Endodermal cell (in vitro differentiated cells): ENCODE results near the gene ZNF701. TPM values are rescaled to one million over a fixed set of nuclear protein-coding genes. Genes with fewer than 3 reads are reported as not detected.
"Not testable (repeated sequence)": the region's sequence is repeated elsewhere in the genome, so short reads cannot be mapped to it uniquely, and the experiment has no call there.

Experiments
- DNase-seq: peaks from one replicate; pipeline ENCODE4 v3.0.0-alpha.2; 2017
- H3K27ac ChIP-seq: 2 replicates; pipeline ENCODE4 v1.5.1; 2013; ENCODE audit warnings: mild to moderate bottlenecking, low read depth, low read length, moderate library complexity
- H3K27me3 ChIP-seq: 2 replicates; pipeline ENCODE4 v1.6.1; 2013; ENCODE audit warnings: mild to moderate bottlenecking, low read length, moderate library complexity; ENCODE audit not compliant: insufficient read depth, control insufficient read depth, poor library complexity, severe bottlenecking
- H3K36me3 ChIP-seq: 2 replicates; pipeline ENCODE4 v1.7.0; 2013; ENCODE audit warnings: mild to moderate bottlenecking, low read length, moderate library complexity; ENCODE audit not compliant: control insufficient read depth, insufficient read depth
- H3K4me1 ChIP-seq: one replicate; pipeline ENCODE4 v1.7.0; 2013; ENCODE audit warnings: low read length; ENCODE audit not compliant: control insufficient read depth, insufficient read depth
- H3K4me3 ChIP-seq: 2 replicates; pipeline ENCODE4 v1.5.1; 2013; ENCODE audit warnings: mild to moderate bottlenecking, low read length, moderate library complexity
- H3K9ac ChIP-seq: 2 replicates; pipeline ENCODE4 v1.6.1; 2013; ENCODE audit warnings: mild to moderate bottlenecking, low read length, moderate library complexity; ENCODE audit not compliant: poor library complexity, severe bottlenecking; ENCODE audit errors: extremely low read depth
- H3K9me3 ChIP-seq: 2 replicates; pipeline ENCODE4 v1.6.1; 2013; ENCODE audit warnings: mild to moderate bottlenecking, low read length, moderate library complexity; ENCODE audit not compliant: control insufficient read depth
- H3K27ac Mint-ChIP-seq: 2 replicates; pipeline ENCODE4 v1.8.0; 2020; ENCODE audit warnings: mixed read lengths
- H3K27me3 Mint-ChIP-seq: 2 replicates; pipeline ENCODE4 v1.8.0; 2021; ENCODE audit warnings: mild to moderate bottlenecking, mixed read lengths; ENCODE audit not compliant: insufficient read depth
- H3K36me3 Mint-ChIP-seq: 2 replicates; pipeline ENCODE4 v1.8.0; 2020; ENCODE audit warnings: low read depth, mixed read lengths
- H3K4me1 Mint-ChIP-seq: 2 replicates; pipeline ENCODE4 v1.8.0; 2020; ENCODE audit warnings: mixed read lengths
- H3K4me3 Mint-ChIP-seq: 2 replicates; pipeline ENCODE4 v1.8.0; 2020; ENCODE audit warnings: mild to moderate bottlenecking, moderate library complexity, mixed read lengths
- H3K9me3 Mint-ChIP-seq: 2 replicates; pipeline ENCODE4 v1.8.0; 2020; ENCODE audit warnings: mild to moderate bottlenecking, mixed read lengths
- WGBS, 2 experiments: methylation state at CpG; one replicate each; pipeline versions ENCODE4 v1.1.5 to v1.1.7; 2013; ENCODE audit warnings: missing lambda C conversion rate in 2 of 2, mixed read lengths in 1 of 2; ENCODE audit not compliant: insufficient coverage in 1 of 2, insufficient read length in 1 of 2; 5-methylcytosine and 5-hydroxymethylcytosine counted together
- total RNA-seq, 2 donors: library from RNA; stranded (reverse); fragmentation: NEBNext Ultra II Directional in 1 of 2; extraction: Animal tissue kit (Norgen Biotek cat#: 25700) in 1 of 2; gene quantifications; 2 replicates in 1 of 2; 3 replicates in 1 of 2; pipeline ENCODE4 v1.2.1, GENCODE V29; 2021
- TF ChIP-seq, protein P1 (sequence below): fragments of 200-600 bp; sonication (generic); conservative IDR thresholded peaks from 2 replicates; pipeline ENCODE4 v1.5.0; 2021; ENCODE audit warnings: antibody characterized with exemption, mild to moderate bottlenecking

The ZNF701 gene
- total RNA-seq, 2 donors from 2014 or later, result 42.0 to 45.3 TPM

DNA sequence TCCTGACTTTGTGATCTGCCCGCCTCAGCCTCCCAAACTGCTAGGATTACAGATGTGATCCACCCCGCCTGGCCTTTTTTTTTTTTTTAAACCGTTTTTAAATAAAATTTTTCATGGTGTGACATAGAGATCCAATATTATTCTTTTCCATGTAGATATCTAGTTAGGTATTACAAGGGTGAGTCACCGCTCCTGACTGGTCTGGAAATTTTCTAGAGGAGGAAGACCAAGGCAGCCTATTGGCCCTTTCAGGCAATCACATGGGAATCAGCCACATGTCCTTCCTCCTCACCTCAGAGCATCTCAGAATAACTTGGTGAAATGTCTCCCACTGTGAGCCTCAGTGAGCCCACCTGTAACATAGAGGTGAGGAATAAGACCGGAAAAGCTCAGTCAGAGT lies 28.9 kb upstream of the ZNF701 start:
- H3K27me3 Mint-ChIP-seq, H3K4me3 ChIP-seq, H3K9me3 Mint-ChIP-seq, H3K27ac Mint-ChIP-seq, DNase-seq, H3K4me3 Mint-ChIP-seq, H3K4me1 ChIP-seq, H3K9ac ChIP-seq, H3K27me3 ChIP-seq, H3K9me3 ChIP-seq, H3K27ac ChIP-seq: not testable (repeated sequence)
- peaks cover 51% of the 10 kb centered on the region for H3K36me3 Mint-ChIP-seq
- peaks cover 41% of the 10 kb centered on the region for H3K36me3 ChIP-seq
- 91 to 95% methylated on average over 2 to 4 of the region's 5 CpGs for WGBS, 2 experiments
- peaks cover 31% of the 10 kb centered on the region for H3K4me1 Mint-ChIP-seq

DNA sequence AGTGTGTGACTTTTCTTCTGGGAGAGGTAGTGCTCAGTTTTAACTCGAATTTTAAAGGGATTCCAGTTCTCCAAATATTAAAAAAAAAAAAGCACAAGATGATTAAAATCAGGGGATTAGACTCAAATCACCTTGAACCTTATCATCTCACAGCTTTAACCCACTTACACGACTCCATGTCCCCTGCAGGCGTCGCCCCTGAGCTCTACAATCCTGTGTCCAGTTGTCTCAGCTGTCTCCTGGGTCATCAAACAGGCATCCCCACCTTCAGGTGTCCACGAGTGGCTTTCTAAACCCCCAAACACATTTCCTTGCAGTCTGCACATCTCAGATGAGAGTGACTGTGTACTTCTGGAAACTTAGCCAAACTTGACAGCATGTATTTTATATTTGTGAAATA lies 28.5 kb upstream of the ZNF701 start:
- Histone ChIP-seq H3K4me1 (no peaks in the 10 kb centered on the region), H3K9me3 (peaks cover 2% of the 10 kb centered on the region), H3K4me3 (no peak overlapping the region), H3K27ac (no peak overlapping the region), H3K36me3 (peaks cover 42% of the 10 kb centered on the region), H3K9ac (no peak overlapping the region), H3K27me3 (no peaks in the 10 kb centered on the region)
- Mint-ChIP-seq H3K4me3 (no peak overlapping the region), H3K27me3 (no peaks in the 10 kb centered on the region), H3K36me3 (peaks cover 55% of the 10 kb centered on the region), H3K4me1 (peaks cover 27% of the 10 kb centered on the region), H3K9me3 (no peaks in the 10 kb centered on the region), H3K27ac (peak overlapping the region; percentile 68)
- 88 to 96% methylated on average over 4 of the region's 5 CpGs for WGBS, 2 experiments
- no peak for DNase-seq
- TF ChIP-seq, protein P1, sequence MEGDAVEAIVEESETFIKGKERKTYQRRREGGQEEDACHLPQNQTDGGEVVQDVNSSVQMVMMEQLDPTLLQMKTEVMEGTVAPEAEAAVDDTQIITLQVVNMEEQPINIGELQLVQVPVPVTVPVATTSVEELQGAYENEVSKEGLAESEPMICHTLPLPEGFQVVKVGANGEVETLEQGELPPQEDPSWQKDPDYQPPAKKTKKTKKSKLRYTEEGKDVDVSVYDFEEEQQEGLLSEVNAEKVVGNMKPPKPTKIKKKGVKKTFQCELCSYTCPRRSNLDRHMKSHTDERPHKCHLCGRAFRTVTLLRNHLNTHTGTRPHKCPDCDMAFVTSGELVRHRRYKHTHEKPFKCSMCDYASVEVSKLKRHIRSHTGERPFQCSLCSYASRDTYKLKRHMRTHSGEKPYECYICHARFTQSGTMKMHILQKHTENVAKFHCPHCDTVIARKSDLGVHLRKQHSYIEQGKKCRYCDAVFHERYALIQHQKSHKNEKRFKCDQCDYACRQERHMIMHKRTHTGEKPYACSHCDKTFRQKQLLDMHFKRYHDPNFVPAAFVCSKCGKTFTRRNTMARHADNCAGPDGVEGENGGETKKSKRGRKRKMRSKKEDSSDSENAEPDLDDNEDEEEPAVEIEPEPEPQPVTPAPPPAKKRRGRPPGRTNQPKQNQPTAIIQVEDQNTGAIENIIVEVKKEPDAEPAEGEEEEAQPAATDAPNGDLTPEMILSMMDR, result peak; percentile 48

DNA sequence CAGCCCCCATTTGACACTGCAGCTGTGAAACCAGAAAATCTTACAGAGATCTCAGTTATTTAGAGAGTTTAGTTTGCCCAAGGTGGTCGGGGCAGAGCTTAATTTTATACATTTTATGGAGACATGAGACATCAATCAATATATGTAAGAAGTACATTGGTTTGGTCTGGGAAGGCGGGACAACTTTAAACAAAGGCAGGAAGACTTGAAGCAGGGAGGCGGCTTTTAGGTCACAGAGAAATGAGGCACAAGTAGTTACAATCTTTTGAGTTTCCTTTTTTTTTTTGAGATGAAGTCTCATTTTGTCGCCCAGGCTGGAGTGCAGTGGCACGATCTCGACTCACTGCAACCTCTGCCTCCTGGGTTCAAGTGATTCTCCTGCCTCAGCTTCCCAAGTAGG lies 27.5 kb upstream of the ZNF701 start:
- Mint-ChIP-seq H3K4me1 (peaks cover 20% of the 10 kb centered on the region), H3K36me3 (peaks cover 62% of the 10 kb centered on the region), H3K27ac (peak overlapping the region; percentile 37)
- peaks cover 51% of the 10 kb centered on the region for H3K36me3 ChIP-seq
- 83 to 90% methylated on average over 1 to 6 of the region's 6 CpGs for WGBS, 2 experiments
- H3K9me3 Mint-ChIP-seq, H3K4me3 Mint-ChIP-seq, H3K9me3 ChIP-seq, H3K9ac ChIP-seq, DNase-seq, H3K27me3 ChIP-seq, H3K4me1 ChIP-seq, H3K27ac ChIP-seq, H3K27me3 Mint-ChIP-seq, H3K4me3 ChIP-seq: not testable (repeated sequence)

DNA sequence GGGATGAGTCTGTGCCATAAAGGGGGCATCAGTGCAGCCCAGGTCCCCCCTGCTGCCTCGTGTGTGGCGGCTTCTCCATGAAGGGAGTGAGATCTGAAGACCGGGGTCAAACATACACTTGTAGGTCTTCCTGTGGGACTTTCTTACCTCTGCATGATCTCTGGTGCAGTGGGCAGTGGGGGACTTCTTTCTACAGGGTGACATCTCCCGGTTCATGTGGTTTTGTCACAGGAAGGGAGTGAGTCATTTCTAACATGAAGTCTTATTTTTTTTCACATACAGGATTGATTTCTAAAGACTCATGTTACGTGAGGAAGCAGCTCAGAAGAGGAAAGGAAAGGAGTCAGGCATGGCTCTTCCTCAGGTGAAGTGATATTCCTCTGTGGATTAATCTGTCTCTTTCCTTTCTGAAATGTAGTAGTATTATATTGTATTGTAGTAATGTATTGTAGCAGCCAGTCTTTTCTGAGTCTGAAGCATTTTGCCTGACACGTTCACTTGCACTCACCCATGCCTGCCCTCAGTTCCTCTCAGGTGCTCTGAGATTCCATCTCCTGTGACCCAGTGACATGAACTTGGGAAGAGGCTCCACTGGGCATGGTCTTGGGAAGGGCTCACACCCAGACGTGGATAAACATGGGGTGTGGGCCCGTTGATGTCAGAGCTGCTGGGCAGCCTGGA lies 27.0 kb upstream of the ZNF701 start:
- 89 to 92% methylated on average over 4 to 6 of the region's 8 CpGs for WGBS, 2 experiments
- Histone ChIP-seq H3K27ac (no peak overlapping the region), H3K4me3 (no peak overlapping the region), H3K36me3 (peaks cover 56% of the 10 kb centered on the region), H3K27me3 (no peaks in the 10 kb centered on the region), H3K9ac (no peak overlapping the region), H3K9me3 (peaks cover 8% of the 10 kb centered on the region), H3K4me1 (no peaks in the 10 kb centered on the region)
- DNase-seq, result no peak
- TF ChIP-seq, protein P1, result no peak
- Mint-ChIP-seq H3K4me1 (peaks cover 20% of the 10 kb centered on the region), H3K9me3 (no peaks in the 10 kb centered on the region), H3K4me3 (no peak overlapping the region), H3K27me3 (no peaks in the 10 kb centered on the region), H3K36me3 (peaks cover 68% of the 10 kb centered on the region), H3K27ac (peak overlapping the region; percentile 37)
